ENCODE results near the gene NDST1.

NDST1 gene

DNA sequence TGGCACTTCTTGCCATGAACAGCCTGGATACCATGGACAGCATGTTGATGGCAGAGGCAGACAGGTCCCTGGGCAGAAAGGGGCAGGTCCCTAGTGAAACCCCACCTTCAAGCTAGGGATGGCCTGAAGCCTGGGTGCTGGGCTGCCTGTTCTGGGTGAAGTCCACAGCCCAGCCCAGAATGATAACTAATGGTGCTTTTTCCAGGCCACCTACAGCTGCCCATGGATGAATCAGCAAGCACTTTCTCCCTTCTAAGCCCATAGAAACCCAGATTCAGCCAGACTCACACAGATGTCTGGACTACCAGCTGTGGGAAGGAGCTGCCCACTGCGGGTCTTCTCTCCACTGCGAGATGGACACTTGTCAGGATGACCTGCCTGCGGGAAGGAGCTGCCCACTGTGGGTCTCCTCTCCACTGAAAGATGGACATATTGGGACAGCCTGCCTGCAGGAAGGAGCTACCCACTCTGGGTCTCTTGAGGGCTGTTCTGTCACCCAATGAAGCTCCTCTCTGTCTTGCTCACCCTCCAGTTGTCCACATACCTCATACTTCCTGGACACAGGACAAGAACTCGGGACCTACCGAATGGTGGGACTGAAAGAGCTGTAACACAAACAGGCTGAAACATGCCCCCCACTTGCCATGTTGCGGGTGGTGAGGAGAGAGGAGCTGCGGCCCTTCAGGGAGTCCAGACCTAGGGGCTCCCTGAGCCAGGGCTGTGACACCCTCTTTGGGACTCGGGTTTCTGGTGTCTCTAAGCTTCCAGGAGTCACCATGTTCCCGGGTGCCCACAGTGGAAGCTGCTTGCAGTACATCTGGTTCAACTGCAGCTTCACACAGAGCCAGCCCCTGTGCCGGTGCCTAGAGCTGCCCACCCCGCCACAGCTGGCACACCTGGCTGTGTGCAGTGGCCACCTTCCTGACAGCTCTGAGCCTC is 71.8 kb downstream of the NDST1 start:
- in situ Hi-C loops (cut with MboI; ENCODE audit: low sequenced_read_pairs) = no loop called here

DNA sequence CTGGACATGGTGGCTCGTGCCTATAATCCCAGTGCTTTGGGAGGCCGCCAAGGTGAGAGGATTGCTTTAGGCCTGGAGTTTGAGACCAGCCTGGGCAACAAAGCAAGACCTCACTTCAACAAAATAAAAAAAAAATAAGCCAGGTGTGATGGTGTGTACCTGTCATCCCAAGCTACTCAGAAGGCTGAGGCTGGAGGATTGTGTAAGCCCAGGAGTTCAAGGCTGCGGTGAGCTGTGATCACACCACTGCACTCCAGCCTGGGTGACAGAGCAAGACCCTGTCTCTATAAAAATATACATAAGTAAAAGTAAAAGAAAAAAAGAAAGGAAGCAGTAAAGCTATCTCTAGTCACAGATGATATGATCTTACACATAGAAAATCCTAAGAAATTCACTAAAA is 73.0 kb downstream of the NDST1 start:
- in situ Hi-C loops (cut with MboI; ENCODE audit: low sequenced_read_pairs) = no loop called here

DNA sequence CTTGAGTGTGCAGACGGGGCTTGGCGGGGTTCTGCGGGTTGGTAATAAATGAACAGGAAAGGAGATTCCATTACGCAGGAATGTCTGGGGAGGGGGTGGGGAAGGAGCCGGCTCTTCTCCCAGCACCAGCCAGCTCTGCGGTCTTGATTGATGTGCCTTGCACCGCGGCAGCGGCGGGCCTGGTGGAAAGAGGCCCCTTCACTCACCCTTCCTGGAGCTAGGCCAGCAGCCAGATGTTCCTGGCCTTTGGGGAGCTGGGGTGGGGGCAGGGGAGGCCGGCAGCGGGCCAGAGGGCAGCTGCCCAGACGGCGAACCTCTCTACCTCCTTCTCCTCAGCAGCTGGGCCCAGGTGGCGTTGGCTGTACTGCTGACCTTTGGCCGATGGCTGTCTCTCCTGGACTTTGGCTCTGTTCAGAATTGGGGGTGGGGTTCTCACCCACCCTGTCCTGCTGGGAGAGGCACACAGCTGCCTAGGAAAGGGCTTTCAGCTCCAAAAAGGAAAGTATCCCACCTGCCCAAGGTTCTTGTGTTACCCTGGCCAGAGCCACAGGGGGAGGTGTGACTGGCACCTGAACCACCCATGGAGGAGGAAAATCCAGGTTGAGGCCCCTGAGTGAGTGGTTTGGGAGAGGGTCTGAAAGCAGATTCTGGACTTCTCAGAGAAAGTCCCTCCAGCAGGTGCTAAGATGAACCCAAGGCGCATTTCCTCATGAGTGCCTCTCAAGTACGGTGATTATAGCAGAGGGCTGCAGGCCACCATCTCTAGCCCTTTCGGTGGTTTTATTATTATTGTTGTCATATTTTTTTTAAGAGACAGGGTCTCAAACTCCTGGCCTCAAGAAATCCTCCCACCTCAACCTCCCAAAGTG is 74.5 kb downstream of the NDST1 start:
- in situ Hi-C loops (cut with MboI; ENCODE audit: low sequenced_read_pairs) = no loop called here

DNA sequence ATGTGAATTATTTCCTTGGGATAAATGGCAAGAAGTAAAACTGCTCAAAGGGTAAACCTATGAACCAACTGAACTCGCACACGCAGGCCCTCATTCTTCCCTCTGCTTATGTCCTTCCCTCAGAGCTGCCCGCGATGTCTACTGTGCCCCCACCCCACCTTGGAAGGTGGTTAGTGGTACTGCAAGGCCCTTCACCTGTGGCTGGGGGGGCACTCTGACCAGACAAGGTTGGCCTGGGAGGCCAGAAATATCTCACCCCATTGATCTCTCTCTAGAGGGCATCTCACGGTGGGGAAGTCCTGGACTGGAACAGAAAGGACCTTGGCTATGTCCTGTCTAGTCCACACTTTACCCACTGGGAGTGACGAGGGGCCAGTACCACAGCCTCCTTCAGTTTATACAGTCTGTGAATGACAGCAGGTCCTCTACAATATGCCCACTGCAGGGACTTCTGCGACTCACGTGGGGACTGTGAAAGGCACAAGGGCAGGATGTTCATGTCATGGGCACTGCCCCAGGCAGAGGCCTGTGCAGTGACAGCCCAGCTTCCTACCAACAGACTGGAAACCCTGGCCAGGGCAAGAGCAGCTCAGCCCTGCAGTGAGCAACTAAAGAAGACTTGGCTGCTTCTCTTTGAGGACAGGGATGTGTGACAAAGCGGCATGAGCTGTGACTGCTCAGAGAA is 75.8 kb downstream of the NDST1 start:
- in situ Hi-C loops (cut with MboI; ENCODE audit: low sequenced_read_pairs) = no loop called here

DNA sequence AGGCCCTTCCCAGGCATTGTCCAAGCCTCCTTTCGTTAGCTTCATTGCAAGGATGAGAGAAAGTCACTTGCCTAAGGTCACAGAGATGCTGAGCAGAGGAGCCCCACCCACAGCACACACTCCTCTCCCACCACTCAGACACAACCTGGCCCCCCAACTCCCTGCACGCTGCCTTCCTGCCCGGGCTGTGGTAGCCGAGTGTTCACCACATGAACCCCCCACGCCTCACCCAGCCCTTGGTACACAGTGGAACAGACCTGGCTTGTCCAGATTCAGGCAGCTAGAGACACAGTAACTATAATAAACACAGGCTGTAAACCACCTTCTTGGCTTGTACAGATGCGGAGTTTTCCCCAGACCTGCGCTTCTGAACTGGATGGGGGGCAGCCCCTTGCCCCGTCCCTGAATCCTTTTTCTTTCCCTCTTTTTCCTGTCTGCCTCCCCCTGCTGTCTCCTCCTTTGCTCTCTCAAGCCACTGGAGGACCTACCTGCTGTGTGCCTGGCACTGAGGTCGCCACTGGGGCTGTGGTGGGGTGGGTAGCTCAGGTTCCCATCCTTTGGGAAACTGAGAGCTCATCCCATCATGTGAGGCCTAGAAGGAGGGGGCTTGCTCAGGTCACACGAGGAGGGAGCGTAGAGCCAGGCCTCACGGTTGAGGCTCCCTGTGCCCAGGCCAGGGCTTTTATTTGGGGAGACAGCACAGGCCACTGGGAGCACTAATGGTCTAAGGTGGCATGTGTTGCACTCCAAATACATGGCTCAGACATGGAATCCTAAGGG is 76.8 kb downstream of the NDST1 start:
- in situ Hi-C loops (cut with MboI; ENCODE audit: low sequenced_read_pairs) = no loop called here

DNA sequence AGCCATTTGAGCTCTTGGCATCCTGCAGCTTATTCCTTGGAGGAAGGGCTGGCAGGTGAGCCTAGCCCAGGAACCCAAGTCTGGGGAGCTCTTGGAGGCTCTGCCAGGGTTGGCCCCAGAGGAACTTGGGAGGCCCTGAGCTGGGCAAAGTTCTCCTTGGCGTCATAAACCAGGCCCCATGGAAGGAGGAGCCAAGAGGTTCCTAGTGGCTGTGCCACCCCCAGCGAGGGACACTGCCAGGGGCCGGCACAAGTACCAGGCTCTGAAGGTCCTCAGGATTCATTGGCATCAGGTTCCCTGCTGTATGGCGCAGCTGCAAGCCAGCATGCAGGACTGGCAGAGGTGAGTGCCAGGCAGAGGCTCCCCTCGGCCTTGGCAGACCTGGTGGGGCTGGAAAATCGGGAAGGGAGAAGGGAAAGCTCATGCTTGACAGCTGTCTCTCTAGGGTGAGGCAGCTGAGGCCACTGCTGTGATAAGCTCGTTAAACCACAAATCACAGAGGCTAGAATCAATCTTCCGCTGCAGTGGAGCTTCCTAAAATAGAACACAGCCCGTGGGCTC is 77.9 kb downstream of the NDST1 start:
- in situ Hi-C loops (cut with MboI; ENCODE audit: low sequenced_read_pairs) = no loop called here

DNA sequence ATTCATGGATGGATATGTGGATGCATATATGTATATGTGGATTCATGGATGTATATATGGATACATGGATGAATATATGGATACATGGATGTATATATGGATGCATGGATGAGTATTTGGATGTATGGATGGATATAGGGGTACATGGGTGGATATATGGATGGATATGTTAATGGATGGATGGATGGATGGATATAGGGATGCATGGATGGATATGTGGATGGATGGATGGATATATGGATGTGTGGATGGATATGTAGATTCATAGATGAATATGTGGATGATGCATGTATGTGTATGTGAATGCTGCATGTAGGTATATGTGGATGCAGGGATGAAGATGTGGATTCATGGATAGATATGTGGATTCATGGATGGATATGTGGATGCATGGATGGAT is 79.1 kb downstream of the NDST1 start:
- in situ Hi-C loops (cut with MboI; ENCODE audit: low sequenced_read_pairs) = no loop called here

DNA sequence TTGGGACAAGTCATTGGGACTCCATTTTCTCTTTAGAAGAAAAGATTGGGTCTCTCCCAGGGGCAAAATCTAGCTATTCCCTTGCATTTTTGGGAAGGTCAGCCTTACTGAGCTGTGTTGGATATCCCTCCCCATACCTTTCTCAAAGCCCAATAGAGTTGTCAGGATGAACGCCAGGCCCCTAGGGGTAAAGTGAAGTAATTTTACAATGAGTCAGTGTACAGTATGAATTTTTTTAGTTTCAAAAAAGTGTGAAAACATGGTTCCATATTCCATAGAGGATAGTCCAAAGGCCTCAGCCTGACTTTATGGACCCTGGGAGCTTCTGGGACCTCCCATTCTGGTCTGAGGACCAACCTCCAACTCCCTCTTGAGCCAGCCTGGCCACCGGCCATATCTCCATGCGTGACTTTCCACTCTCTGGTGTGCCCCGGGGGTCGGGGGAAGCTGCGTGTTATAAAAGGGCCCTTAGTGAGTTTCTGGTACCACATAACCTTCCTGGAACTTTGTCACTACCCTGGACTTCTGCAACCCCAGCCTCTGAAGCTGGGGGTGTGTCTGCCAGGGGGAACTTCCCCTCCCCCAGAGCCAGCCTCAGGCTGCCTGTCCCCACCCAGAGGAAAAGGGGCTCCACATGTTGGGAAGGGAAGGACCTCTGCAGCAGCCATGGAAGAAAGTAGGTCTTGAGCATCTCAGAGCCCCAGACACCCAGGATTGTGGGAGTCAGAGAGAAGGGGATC is 80.1 kb downstream of the NDST1 start:
- in situ Hi-C loops (cut with MboI; ENCODE audit: low sequenced_read_pairs) = no loop called here

DNA sequence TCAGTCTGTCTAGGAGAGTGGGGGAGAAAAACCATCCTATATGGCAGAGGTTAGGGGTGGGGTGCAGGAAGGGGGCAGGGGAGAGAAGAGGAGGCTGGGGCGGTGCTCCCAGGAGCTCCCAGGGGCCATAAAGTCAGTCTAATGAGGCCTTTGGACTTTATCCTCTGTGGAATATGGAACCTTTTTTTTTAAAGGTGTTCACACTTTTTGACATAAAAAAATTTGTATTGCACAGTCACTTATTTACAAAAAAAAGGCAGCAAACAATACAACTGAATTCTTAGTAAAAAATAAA is 80.6 kb downstream of the NDST1 start:
- in situ Hi-C loops (cut with MboI; ENCODE audit: low sequenced_read_pairs) = no loop called here

DNA sequence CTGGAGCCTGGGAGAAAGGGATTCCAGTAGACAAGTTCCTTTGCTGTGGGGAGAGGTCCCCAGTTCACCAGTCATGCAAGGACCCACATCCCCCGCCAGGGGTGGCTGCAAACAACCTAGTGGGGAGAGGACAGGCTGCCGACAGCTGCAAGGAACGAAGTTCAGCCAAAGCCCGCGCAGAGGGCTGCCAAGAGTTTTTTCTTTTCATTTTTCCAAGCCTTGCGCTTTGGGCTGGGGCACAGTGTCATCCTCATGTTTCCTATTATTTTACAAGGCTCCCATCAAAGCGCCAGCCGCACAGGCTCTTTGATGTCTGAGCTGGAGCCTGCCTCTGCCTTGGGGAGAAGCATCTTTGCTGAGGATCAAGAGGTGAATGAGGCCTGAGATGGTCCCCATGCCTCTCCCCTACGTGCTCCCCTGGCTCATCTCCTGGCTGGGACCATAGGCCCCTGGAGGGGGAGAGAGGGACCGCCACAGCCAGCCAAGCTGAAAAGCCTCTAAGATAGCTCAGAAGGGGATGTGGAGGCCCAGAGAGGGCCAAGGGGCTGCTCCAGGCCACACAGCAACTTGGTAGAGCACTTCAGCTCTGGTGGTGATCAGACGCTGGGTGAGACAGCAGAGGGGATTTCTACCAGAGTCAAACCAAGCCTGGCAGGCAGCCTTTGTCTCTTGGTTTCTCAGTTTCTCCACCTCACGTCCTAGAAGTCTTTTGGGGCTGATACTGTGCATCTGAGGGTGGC is 82.1 kb downstream of the NDST1 start:
- in situ Hi-C loops (cut with MboI; ENCODE audit: low sequenced_read_pairs) = no loop called here

DNA sequence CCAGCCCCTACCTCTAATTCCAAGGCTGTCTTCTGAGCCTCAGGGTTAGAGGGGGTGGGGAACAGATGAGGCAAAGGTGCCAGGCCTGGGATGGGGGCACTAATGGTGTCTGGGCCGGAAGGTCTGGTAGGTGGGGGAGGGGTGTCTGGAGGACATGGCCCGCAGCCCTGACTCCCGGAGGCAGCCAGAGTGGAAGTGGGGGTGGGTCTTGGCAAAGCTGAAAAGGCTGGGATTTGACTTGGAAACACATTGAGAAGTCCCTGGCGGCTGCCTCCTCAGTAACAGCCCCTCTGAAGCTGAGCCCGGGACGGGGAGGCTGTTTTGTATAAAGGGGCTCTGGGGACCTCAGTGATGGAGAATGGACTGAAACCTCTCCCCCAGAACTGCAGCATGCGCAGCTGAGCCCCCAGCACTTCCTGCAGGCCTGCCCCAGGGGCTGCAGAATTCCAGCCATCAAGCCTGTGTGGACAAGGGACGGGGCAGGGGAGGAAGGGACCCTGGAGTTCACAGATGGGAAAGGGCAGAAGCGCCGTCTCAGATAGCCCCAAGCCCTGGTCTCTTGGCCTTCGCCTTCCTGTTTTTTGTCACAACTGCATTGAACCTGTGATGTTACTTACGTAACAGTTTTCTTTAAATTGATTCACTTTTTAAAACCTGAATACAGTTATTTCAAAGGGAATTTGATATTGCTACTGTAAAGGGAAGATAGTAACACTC is 83.2 kb downstream of the NDST1 start:
- in situ Hi-C loops (cut with MboI; ENCODE audit: low sequenced_read_pairs) = no loop called here

DNA sequence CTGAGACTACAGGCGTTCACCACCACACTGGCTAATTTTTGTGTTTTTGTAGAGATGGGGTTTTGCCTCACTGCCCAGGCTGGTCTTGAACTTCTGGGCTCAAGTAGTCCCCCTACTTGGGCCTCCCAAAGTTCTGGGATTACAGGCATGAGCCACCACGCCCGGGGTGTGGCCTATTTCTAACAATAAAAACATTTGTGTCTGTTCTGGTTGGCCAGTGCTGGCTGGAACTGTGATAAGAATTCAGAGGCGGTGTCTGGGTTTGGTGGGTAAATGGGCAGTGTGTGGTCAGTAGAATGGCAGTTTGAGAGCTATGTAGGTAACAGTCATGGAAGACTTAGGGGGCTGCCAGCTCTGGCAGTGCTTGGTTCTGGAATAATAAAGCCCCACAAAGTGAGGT is 85.7 kb downstream of the NDST1 start:
- in situ Hi-C loops (cut with MboI; ENCODE audit: low sequenced_read_pairs) = no loop called here

DNA sequence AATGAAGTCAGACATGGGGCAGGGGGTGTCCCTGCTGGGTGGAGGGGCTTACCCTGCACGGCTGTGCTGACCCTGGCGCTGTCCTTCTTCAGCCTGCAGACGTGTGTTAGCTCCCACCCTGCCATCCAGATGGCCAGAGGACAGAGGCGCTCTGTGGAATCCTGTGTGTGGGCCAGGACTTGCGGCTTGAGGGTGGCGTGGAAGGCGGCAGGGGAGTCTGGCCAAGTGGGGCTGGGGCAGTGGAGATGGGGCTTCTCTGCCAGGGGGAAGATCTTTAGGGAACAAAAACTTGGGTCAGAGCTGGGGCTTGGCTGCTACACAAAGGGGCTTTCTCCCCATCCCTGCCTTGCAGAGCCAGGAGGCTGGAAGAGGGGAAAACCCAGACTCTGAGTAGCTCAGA is 86.1 kb downstream of the NDST1 start:
- in situ Hi-C loops (cut with MboI; ENCODE audit: low sequenced_read_pairs) = no loop called here

DNA sequence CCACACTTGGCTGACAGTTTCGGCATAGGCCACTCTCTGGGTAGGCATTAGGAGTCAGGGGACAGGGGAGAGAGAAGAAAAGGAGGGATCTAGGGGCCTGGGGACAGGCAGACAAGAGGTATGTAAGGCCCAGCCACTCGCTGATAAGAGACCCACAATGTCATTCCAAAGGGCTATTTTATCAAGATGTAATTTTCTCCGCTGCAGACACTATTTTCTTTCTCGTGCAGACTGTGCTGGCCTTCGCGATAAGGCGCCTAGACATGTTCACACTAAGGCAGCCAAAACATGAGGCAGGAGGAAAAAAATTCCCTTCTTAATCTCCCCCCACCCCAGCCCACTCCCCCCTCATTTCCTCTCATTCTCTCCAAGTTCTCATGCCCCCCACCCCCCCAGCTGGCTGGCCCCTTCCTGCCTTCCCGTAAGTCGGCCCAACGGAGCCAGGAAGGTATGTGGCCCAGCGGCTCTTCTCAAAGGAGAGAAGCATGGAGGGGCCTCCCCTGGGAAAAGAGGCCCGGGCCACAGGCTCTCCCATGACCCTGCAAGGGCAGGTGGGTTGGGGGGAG is 87.6 kb downstream of the NDST1 start:
- in situ Hi-C loops (cut with MboI; ENCODE audit: low sequenced_read_pairs) = no loop called here

DNA sequence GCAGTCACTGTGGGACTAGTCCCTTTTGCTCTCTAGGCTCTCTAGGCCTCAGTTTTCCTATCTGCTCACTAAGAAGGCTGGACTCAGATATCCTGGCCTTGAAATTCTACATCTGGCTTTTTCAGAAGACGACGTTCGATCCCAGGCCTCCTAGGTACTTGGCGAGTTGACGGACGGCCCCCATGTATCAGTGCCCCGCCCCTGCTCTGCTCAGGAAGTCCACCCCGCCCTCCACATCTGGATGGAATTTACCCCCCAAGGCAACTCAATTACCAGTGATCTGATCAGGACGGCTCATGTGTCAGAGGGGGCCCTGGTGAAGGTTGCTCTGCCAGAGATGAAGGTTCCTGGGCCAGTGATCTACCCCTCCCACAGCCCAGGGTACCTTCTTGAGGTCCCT is 88.4 kb downstream of the NDST1 start:
- in situ Hi-C loops (cut with MboI; ENCODE audit: low sequenced_read_pairs) = no loop called here

DNA sequence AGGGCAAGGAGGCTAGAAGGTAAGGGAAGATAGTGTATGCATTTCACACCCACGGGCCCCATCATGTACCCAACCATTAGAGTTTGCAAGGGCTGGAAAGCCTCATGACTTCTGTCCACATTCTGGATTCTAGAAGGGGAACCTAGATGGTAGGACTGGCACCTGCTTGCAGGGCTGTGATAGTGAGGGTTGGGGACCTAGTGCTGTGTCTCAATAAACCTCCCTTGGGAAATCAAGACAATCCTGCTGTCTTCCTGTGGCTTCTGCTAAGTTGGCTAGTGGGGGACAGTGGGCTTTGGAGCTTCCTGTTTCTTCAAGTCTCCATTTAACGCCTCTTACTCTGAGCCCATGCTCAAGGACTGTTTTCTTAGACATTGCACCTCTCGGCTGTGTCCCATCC is 88.9 kb downstream of the NDST1 start:
- in situ Hi-C loops (cut with MboI; ENCODE audit: low sequenced_read_pairs) = no loop called here

DNA sequence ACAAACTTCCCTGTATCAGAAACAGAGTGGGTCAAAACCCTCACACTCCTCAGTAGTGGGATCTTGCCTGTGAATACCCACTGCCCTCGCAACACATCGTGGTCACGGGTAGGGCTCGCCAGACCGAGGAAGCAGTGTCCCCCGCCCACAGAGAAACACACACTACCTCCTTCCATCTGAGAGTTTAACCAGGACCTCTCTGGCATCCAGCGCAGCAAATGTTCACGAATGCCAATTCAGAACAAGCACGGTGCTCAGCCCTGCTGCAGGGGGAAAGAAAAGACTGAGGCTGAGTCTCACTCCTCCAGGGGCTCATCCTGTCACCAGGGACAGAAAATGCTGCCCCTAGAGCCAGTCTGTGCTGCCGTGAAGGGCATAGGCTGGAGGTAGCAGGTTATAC is 90.1 kb downstream of the NDST1 start:
- in situ Hi-C loops (cut with MboI; ENCODE audit: low sequenced_read_pairs) = no loop called here

DNA sequence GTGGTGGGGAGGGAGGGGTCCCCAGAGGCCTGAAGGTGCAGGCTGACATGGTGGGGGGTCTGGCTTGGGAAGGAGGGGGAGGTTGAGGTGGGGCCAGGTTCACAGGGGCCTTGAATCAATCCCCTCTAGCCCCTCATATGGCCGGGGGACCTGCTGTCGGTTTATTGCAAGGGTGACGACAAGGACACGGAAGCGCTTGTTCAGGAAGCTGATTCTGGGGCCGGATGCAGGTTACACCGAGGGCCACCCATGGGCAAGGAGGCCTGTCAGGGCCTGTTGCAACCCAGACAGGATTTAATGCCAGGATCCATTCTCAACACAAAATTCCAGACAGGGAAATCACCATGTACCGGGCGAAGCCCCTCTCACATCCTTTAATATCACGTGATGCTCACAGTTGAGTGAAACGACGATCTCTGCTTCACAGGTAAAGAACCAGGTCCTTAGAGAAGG is 90.9 kb downstream of the NDST1 start:
- in situ Hi-C loops (cut with MboI; ENCODE audit: low sequenced_read_pairs) = no loop called here

Data from HL-60/S4 treated with retinoic acid at 250 ng/mL for 4 days and 3 days (cell line).